ENCODE data around the gene ARID5B.

DNA sequence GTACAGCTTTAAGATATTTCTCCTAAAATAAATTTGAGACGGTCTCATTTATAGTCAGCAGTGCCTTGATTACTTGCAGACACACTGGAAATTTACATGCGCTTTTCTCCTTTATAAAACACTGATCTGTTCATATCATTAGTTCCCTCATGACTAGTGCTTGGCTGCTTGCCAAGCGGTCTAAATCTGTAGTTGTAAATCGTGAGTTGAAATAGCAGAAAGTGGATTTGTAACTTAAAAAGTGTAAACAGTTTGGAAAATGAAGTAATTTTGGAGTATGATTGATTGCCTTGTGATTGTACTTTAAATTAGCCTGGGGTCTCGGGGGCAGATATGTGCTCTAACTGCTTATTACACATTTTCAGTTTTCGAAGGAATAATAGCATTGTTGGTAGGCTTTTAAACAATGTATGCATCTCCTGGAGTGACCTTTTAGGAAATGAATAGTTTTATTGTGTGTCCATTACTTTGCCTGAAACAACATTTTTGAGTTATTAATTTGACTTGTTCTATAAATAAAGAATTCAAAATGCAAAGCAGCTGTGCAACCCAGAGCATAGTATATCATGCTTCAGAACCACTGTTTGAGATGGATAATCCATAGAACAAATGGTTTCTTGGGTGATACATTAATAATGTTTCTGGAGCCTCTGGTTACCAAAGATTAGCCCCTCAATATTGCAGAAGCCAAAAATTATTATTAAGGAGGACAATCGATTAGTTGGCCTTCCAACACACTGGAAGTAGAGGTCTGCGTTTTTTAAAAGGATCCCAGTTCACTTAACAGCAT lies 73.3 kb downstream of the ARID5B start:
- TF ChIP-seq POLR2A (IDR thresholded peaks at IDR 0.05) (no peak), CTCF (IDR thresholded peaks at IDR 0.05) (no peak)
